Frontal cortex (tissue), 4 donors: ENCODE data around the gene CDH23. TPM values are rescaled to one million over a fixed set of nuclear protein-coding genes. Genes with fewer than 3 reads are reported as not detected.

Experiments used
- DNase-seq, 2 donors: peaks; one replicate each; pipeline ENCODE4 v3.0.0; 2012; ENCODE audit warnings: low spot score in 2 of 2
- FAIRE-seq: peaks from 2 replicates; lab custom pipeline; 2012; peaks lifted over from hg19 to GRCh38; lab: Jason Lieb, UNC
- total RNA-seq: library from RNA; depleted of rRNA; stranded (reverse); fragments of >200 nt; gene quantifications from one replicate; pipeline ENCODE4 v1.2.3, GENCODE V29; 2014
- donor health status: control.
- donor health status: control.
- donor health status: control.

CDH23 gene
- total RNA-seq, 1 donor from 2014 or later = 3.3 TPM

GRCh38 chr10:71818674-71819260, 422.0 kb downstream of the CDH23 start:
- no peak for DNase-seq
- FAIRE-seq = no peak

GRCh38 chr10:71819441-71819861, 422.7 kb downstream of the CDH23 start:
- no peak for FAIRE-seq
- DNase-seq = no peak

- FAIRE-seq = no peak
- no peak for DNase-seq
These were observed 423.3 kb downstream of the CDH23 start for GRCh38 chr10:71819985-71820384.

- no peak for DNase-seq
- FAIRE-seq = no peak
These were observed 424.2 kb downstream of the CDH23 start for GRCh38 chr10:71820966-71821365.

- no peak for DNase-seq
- no peak for FAIRE-seq
These were observed 425.4 kb downstream of the CDH23 start for GRCh38 chr10:71821909-71822763.

- DNase-seq = no peak
- FAIRE-seq = no peak
These were observed 426.6 kb downstream of the CDH23 start for GRCh38 chr10:71823356-71823755.

GRCh38 chr10:71824333-71824732, 427.6 kb downstream of the CDH23 start:
- DNase-seq (no peak), FAIRE-seq (no peak)

GRCh38 chr10:71825217-71825616, 428.5 kb downstream of the CDH23 start:
- DNase-seq = no peak
- FAIRE-seq = no peak

- no peak for FAIRE-seq
- DNase-seq = no peak
These were observed 431.1 kb downstream of the CDH23 start for GRCh38 chr10:71827852-71828251.

- FAIRE-seq (no peak), DNase-seq (no peak)
These were observed 432.0 kb downstream of the CDH23 start for GRCh38 chr10:71828702-71829101.

- no peak for FAIRE-seq
- no peak for DNase-seq
These were observed 432.5 kb downstream of the CDH23 start for GRCh38 chr10:71829171-71829570.

GRCh38 chr10:71829896-71830295, 433.2 kb downstream of the CDH23 start:
- DNase-seq = no peak
- FAIRE-seq = no peak

GRCh38 chr10:71830726-71831125, 434.0 kb downstream of the CDH23 start:
- DNase-seq = no peak
- FAIRE-seq = no peak

GRCh38 chr10:71831646-71832552, 435.2 kb downstream of the CDH23 start:
- no peak for DNase-seq

GRCh38 chr10:71832967-71833366, 436.2 kb downstream of the CDH23 start:
- DNase-seq (no peak), FAIRE-seq (no peak)

More at GRCh38 chr10:71831646-71832552, 435.2 kb downstream of the CDH23 start:
- no peak for FAIRE-seq

- FAIRE-seq = no peak
These were observed 437.0 kb downstream of the CDH23 start for GRCh38 chr10:71833451-71834342.

GRCh38 chr10:71834343-71834674, 437.6 kb downstream of the CDH23 start:
- FAIRE-seq (no peak), DNase-seq (no peak)

More at GRCh38 chr10:71833451-71834342, 437.0 kb downstream of the CDH23 start:
- DNase-seq = no peak

- DNase-seq (peak in 1 of 2 donors; percentile 66), FAIRE-seq (no peak)
These were observed 439.2 kb downstream of the CDH23 start for GRCh38 chr10:71835671-71836595.
